Measurements from ENCODE around the gene ZFP57.

ZFP57 gene

DNA sequence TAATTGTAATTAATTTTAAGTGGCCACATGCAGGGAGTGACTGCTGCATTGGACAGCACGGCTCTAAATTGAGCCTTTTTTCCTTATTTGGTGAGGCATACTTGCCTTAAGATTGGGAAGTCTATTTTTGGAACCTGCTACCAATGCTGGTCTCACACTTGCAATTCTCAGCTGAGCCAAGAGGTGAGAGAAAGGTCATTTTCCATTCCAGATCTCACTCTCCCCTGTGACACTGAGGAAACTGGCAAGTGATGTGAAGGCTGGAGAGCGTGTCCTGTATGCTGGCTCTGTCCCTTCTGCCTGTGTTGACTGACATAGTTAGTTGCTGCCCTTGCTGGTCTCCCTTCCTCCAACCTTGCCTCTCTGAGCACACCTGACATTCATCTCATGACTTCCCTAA is 24.8 kb downstream of the ZFP57 start:
- in situ Hi-C loops (cut with MboI; ENCODE audit: low sequenced_read_pairs): no loop called here

GRCh38 chr6:29655658-29656057 is 25.3 kb downstream of the ZFP57 start:
- in situ Hi-C loops (cut with MboI; ENCODE audit: low sequenced_read_pairs): no loop called here

GRCh38 chr6:29653452-29654038 is 27.4 kb downstream of the ZFP57 start:
- in situ Hi-C loops (cut with MboI; ENCODE audit: low sequenced_read_pairs): no loop called here

DNA sequence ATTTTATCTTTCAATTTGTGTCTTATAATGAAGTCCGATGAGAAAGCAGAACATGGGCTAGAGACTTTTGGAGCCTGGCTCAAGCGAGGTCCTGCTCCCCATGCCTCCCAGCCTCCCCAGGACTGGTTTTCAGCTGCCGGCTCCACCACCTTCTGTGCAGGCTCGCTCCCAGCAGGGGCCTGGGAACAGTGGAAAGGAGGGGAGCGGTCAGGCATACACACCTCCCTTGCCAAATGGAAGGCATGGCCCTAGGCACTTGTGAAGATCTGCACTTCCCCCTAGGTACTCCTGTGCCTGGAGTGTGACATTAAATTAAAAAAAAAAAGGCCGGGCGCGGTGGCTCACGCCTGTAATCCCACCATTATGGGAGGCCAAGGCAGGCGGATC is 28.8 kb downstream of the ZFP57 start:
- in situ Hi-C loops (cut with MboI; ENCODE audit: low sequenced_read_pairs): no loop called here

GRCh38 chr6:29651413-29652197 is 29.3 kb downstream of the ZFP57 start:
- in situ Hi-C loops (cut with MboI; ENCODE audit: low sequenced_read_pairs): no loop called here

- in situ Hi-C loops (cut with MboI; ENCODE audit: low sequenced_read_pairs): no loop called here
Measured at GRCh38 chr6:29649701-29650673, 31.0 kb downstream of the ZFP57 start.

GRCh38 chr6:29647927-29648642 is 32.9 kb downstream of the ZFP57 start:
- in situ Hi-C loops (cut with MboI; ENCODE audit: low sequenced_read_pairs): no loop called here

DNA sequence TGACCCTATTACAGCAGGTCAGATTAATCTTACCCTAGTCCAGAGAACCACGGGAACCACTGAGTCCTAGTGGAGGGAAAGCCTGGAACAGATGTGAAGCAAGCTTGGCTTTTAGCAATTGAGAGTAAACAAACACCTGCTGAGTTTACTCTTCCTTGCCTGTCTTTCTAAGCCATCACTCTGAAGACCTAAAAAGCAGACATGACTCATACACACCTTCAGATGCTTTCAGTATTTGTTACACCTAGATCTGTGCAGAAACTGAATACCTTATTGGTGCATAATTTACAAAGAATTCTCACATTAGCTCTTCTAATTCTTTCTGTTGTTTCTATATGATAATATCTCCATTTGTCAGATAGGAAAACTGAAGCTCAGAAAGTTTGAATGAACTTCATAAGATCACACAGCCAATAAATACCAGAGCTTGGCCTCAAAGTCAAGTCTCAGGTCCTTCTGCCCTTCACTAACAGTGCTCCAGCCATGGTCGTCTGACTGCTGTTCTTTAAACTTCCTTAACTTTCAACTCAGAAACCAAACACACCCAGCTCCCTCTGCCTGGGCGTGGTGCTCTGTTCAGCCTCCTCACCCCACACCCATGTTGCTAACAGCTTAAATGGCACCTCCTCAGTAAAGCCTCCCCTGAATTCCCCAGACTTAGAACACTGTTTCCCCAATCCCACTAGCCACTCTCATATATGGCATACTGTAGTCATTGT is 39.4 kb downstream of the ZFP57 start:
- in situ Hi-C loops (cut with MboI; ENCODE audit: low sequenced_read_pairs): no loop called here

- in situ Hi-C loops (cut with MboI; ENCODE audit: low sequenced_read_pairs): no loop called here
Measured at GRCh38 chr6:29637247-29637646, 43.7 kb downstream of the ZFP57 start.

DNA sequence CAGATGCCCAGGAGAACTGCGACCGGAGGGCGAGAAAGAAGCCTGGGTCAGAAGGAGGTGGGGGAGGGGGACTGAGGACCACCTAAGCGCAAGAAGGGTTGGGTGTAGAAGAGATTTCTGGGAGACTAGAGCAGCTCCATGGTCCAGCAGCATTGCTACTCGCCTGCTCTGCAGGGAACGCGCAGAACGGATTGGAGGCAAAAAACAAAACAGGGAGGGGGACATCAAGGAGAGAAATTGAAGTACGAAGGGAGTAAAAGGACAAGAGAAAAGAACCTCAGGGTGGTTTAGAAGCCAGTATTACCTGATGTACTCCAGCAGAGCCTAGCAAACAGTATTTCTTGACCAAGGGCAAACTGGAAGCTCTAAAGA is 47.4 kb downstream of the ZFP57 start:
- in situ Hi-C loops (cut with MboI; ENCODE audit: low sequenced_read_pairs): no loop called here

DNA sequence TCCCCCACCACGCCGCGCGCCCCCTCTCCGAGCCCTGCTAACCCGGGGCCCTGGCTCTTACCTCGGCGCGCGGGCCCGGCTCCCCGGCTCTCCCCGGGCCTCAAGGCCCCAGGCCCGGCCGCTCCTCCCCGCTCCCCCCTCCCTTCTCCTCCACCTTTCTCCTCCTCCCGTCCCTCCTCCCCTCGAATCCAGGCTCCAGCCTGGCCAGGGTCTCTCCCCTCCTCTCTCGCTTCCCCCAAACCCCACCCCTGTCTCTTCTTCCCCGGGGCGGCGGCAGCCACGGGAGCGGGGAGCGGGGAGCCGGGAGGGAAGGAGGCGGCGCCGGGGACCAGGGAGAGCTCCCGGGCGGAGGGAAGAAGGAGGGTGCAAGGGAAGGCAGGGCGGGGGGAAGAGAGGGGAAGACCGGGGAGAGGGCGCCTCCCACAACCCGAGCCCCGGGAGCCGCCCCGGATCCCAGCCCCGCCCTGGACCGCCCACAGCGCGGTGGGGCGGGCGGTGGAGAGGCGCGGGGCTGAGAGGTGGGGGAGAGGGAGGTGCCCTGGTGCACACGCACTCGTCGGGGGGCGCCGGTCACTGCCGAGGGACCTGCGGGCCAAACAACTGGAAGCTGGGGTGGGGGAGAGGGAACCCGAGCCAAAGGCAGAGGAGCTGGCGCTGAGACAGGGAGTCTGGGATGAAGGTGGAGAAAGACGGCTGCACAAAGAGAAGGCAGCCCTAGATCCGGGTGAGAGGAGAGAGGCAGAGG is 48.0 kb downstream of the ZFP57 start, which contains the start of gene GABBR1:
GABBR1 (minus strand) TSS at position 395 of the 745 bp plus-strand sequence. CDS start 798 bp downstream, outside the sequence.
- in situ Hi-C loops (cut with MboI; ENCODE audit: low sequenced_read_pairs): no loop called here

DNA sequence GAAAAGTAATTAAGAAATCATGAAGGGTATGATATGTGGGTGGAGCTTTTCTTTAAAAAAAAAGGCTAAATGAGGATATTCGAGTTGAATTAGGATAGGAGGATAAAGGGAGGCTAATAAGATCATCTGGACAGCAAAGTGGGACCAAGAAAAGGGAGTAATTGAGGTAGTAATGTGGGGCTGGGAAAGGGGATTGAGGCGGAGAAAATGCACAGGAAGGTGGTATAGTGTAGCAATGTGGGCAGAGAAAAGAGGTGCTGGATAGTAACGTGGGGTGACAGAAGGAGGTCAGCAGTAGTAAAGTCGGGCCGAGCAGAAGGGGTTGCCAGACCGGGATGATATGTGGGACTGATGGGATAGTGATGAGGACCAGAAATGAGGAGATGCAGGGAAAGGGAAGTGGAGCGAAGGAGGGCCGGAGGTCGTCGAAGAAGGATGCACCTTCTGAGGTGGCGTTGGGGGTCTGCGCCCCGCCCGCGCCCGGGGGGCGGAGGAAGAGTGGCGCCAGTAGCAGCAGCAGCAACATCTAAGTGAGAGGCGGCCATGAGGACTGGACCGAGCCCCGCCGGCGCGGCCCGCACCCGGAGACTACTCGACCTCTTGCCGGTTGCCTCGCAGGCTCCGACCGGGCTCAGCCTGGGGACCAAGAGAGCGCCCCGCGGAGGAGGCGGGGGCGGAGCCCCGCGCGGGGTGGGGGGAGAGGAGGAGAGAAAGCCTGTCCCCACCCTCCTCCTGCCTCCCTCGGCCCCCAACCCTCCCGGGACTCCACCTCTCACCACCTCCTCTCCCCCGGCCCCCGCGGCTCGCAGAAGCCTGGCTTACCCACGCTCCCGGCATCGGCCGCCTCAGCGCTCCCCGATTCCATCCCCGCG is 48.9 kb downstream of the ZFP57 start:
- in situ Hi-C loops (cut with MboI; ENCODE audit: low sequenced_read_pairs): no loop called here

DNA sequence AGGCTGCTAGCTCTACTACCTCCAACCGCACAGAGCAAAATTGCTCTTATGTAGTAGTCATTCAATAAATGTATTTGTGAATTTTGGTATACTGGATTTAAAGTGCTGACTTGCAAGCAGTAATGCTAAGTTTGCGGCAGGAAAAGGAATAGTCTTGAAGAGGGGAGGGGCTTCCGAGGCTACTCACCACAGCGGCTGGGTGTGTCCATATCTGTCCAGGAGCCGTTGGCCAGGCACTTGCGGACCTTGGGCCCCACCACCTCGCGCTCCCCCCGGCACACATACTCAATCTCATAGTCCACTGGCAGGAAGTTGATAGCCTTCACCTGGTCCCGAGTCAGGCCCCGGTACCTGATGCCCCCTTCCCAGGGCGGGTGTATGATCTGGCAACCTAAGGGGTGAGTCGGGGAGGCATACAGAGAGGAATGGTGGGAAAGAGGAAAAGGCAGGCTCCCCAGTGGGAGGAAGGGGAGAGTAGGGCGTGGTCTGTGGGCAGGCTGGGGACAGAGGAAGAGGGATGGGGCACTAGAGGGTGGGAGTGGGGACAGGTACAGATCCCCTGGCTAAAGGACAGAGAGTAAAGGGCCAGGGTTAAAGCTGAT is 49.6 kb downstream of the ZFP57 start:
- in situ Hi-C loops (cut with MboI; ENCODE audit: low sequenced_read_pairs): no loop called here

DNA sequence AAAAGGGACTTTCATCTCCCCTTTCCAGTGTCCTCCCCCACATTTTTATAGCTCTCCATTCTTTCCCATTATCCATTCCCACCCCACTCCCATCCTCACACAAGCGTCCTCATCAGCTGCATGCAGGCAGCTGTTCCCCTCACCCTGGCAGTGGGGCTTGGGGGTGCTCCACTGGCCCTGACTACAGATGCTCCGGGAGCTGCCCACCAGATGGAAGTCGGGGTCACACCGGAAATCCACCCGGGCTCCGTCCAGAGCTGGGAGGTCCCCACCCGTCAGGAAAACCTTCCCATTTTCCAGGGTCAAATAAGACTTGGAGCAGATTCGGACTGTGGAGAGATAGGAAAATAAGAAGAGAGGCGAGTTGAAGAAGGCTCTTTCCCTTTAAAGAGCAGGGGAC is 50.6 kb downstream of the ZFP57 start:
- in situ Hi-C loops (cut with MboI; ENCODE audit: low sequenced_read_pairs): no loop called here

DNA sequence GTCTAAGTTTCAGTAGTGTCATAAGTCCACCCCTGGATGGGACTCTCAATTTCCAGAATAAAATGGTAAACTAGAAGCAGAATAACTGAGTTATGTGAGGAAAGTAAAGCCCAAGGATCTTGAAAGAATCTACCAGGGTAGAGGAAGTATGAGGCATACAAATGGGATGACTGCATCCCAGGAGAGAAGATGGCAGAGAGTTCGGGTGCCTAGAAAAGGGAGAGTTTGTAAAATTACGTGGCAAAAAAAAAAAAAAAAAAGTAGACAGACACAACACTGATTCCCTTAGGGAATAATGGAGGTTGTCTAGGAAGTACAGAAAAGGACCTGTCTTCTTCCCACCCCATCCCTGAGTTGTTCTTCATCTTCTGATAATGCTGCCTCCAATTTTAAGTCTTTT is 51.4 kb downstream of the ZFP57 start:
- in situ Hi-C loops (cut with MboI; ENCODE audit: low sequenced_read_pairs): no loop called here

- in situ Hi-C loops (cut with MboI; ENCODE audit: low sequenced_read_pairs): no loop called here
Measured at GRCh38 chr6:29628419-29629281, 52.3 kb downstream of the ZFP57 start.

GRCh38 chr6:29627755-29628418 is 53.1 kb downstream of the ZFP57 start:
- in situ Hi-C loops (cut with MboI; ENCODE audit: low sequenced_read_pairs): no loop called here
